D721Med (cell line): ENCODE results near the gene FRMD5.

Experiments
- DNase-seq: peaks from one replicate; pipeline ENCODE4 v3.0.0; 2011; ENCODE audit warnings: low spot score; ENCODE audit not compliant: insufficient read length
- FAIRE-seq: peaks from 2 replicates; lab custom pipeline; 2011; peaks lifted over from hg19 to GRCh38; lab: Jason Lieb, UNC
- TF ChIP-seq, protein P1 (sequence below): IDR thresholded peaks from 2 replicates; pipeline ENCODE4 v1.5.1; 2012; ENCODE audit warnings: mild to moderate bottlenecking, control low read depth; ENCODE audit not compliant: insufficient read depth; ENCODE audit errors: missing control alignments

The FRMD5 gene

GRCh38 chr15:44219073-44219472 is 24.0 kb upstream of the FRMD5 start:
- TF ChIP-seq, protein P1, sequence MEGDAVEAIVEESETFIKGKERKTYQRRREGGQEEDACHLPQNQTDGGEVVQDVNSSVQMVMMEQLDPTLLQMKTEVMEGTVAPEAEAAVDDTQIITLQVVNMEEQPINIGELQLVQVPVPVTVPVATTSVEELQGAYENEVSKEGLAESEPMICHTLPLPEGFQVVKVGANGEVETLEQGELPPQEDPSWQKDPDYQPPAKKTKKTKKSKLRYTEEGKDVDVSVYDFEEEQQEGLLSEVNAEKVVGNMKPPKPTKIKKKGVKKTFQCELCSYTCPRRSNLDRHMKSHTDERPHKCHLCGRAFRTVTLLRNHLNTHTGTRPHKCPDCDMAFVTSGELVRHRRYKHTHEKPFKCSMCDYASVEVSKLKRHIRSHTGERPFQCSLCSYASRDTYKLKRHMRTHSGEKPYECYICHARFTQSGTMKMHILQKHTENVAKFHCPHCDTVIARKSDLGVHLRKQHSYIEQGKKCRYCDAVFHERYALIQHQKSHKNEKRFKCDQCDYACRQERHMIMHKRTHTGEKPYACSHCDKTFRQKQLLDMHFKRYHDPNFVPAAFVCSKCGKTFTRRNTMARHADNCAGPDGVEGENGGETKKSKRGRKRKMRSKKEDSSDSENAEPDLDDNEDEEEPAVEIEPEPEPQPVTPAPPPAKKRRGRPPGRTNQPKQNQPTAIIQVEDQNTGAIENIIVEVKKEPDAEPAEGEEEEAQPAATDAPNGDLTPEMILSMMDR: no peak
- DNase-seq (no peak), FAIRE-seq (no peak)

- DNase-seq: no peak
- no peak for FAIRE-seq
- TF ChIP-seq, protein P1: no peak
These were observed 21.9 kb upstream of the FRMD5 start for GRCh38 chr15:44216958-44217357.

- DNase-seq: no peak
- TF ChIP-seq, protein P1: no peak
- FAIRE-seq: no peak
These were observed 20.5 kb upstream of the FRMD5 start for GRCh38 chr15:44215594-44215993.

DNA sequence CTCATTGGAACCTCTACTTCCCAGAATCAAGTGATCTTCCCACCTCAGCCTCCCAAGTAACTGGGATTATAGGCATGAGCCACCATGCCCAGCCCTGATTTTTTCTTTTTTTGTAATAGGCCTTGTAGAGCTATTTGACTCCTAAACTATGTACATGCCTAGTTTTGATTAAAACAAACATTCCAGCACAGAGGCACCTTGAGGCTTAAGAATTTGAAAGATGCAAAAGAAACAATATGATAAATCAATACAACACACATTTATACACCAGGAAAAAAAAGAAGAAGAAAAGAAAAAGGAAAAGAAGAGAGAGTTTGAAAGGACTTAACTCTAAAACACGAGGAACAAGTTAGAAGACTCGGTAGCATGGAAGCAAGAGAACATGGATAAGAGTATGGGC is 13.9 kb upstream of the FRMD5 start:
- DNase-seq: no peak
- no peak for FAIRE-seq
- TF ChIP-seq, protein P1: no peak

- TF ChIP-seq, protein P1: no peak
- FAIRE-seq (no peak), DNase-seq (no peak)
These were observed 12.6 kb upstream of the FRMD5 start for GRCh38 chr15:44207643-44208042.

- DNase-seq (no peak), FAIRE-seq (no peak)
- TF ChIP-seq, protein P1: no peak
These were observed 4.3 kb upstream of the FRMD5 start for GRCh38 chr15:44199393-44199792.

DNA sequence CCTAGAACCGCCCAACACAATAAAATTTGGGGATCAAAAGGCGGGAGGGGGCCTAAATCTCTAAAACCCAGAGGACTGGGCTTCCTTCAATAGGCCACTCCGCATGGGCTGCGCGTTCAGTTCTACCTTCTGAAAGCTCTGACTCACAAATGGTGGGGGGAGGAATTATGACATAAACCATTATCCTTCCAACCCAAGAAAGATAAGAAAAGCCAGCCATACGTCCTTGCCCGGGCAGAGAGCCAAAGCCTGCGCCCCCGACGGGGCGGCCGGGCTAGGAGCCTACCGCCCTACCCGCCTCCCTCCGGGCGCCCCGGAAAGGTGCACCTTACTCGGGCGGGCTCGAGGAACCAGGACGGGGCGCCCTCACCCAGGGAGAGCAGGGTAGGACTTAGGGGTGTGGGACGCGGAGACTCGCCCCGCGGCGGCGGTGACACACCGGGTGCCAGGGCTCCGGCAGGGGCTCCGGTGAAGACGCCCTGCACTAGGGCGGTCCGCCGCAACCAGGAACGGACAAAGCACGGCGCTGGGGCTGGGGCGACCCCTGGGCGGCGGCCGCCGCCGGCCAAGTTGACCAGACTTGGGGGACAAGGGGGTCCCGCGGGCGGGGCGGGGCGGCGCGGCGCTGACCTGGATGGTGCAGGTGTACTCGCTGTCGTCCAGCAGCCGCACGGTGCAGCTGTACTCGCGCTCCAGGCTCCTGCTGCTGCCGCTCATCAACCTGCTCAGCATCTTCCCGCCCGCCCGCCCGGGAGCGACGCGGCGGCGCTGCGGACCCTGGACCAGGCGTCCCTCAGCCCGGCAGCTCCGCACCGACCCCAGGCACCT is 534 bp downstream of the FRMD5 start:
- TF ChIP-seq, protein P1: no peak
- FAIRE-seq: no peak
- DNase-seq: peak; percentile 20
